ENCODE data around the gene DSCAML1.

Gene DSCAML1, protein sequence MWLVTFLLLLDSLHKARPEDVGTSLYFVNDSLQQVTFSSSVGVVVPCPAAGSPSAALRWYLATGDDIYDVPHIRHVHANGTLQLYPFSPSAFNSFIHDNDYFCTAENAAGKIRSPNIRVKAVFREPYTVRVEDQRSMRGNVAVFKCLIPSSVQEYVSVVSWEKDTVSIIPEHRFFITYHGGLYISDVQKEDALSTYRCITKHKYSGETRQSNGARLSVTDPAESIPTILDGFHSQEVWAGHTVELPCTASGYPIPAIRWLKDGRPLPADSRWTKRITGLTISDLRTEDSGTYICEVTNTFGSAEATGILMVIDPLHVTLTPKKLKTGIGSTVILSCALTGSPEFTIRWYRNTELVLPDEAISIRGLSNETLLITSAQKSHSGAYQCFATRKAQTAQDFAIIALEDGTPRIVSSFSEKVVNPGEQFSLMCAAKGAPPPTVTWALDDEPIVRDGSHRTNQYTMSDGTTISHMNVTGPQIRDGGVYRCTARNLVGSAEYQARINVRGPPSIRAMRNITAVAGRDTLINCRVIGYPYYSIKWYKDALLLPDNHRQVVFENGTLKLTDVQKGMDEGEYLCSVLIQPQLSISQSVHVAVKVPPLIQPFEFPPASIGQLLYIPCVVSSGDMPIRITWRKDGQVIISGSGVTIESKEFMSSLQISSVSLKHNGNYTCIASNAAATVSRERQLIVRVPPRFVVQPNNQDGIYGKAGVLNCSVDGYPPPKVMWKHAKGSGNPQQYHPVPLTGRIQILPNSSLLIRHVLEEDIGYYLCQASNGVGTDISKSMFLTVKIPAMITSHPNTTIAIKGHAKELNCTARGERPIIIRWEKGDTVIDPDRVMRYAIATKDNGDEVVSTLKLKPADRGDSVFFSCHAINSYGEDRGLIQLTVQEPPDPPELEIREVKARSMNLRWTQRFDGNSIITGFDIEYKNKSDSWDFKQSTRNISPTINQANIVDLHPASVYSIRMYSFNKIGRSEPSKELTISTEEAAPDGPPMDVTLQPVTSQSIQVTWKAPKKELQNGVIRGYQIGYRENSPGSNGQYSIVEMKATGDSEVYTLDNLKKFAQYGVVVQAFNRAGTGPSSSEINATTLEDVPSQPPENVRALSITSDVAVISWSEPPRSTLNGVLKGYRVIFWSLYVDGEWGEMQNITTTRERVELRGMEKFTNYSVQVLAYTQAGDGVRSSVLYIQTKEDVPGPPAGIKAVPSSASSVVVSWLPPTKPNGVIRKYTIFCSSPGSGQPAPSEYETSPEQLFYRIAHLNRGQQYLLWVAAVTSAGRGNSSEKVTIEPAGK (N-terminal part only)

DNA sequence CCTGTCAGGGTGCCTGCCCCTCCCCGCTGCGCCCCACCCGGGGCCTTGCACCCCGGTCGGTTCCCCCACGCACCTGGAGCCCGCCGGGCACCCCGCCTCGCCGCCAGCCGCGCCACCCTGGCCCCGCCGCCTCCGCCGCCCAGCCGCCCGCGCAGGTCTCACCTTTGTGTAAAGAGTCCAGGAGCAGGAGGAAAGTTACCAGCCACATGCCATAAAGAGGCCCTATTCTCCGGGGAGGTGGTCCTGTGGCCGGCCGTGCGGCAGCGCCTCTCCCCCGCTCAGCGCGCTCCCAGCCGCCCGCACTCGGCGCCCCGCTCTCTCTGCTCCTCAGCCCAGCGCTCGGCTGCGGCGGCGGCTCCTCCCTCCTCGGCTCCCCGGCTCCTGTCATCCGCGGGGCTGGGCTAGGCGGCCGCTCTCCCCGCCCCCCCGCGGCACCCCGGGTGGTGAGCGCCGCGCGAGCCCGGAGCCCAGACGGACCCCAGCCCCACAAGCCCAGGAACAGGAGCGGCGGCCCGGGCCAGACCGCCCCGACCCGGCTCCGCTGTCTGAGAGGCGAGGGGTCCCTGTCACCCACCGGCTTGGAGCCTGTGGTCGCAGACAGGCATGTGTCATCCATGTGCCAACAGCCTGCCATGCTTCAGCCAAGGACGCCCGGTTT, at the start of gene DSCAML1:
Gene DSCAML1 (minus strand): TSS at position 345 of the 658 bp plus-strand sequence. CDS start 137 bp downstream, at position 208.
- no peak for DNase-seq

DNA sequence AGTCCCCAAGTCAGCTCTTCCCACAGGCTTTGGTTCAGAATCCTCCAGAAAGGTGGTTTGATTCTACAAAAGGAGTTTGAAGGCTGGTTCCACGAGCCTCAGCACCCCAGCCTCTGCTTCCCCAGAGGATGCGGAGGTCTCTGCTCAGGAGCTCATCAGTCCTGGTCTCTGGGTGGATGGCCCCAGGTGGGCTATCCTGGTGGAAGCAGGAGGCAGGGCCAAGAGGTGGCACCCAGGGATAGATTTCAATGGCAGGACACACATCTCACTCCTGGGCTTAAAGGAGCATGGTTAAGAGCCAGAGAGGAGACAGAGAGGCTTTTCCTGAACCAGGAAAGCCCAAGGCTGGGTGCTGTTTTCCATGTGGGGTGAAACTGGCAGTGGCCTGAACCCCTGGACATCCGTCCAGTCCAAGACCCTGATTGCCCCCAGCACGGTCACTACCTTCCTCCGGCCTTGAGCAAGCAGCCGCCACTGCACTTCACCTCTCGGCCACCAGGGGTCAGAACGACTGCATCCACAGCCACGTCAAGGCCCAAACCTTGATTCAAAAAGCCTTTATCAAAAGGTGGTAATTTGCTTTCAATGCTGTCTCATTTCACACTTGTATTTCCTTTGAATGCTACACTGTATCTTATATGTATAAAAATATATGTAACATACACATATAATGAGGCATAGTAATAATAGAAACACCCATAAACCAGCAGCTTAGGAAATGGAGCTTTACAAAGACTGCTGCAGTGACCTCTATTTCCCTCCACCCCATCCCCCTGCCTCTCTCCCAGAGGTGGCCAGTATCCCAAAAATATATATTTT, 46.9 kb upstream of the DSCAML1 start:
- DNase-seq, result no peak

DNA sequence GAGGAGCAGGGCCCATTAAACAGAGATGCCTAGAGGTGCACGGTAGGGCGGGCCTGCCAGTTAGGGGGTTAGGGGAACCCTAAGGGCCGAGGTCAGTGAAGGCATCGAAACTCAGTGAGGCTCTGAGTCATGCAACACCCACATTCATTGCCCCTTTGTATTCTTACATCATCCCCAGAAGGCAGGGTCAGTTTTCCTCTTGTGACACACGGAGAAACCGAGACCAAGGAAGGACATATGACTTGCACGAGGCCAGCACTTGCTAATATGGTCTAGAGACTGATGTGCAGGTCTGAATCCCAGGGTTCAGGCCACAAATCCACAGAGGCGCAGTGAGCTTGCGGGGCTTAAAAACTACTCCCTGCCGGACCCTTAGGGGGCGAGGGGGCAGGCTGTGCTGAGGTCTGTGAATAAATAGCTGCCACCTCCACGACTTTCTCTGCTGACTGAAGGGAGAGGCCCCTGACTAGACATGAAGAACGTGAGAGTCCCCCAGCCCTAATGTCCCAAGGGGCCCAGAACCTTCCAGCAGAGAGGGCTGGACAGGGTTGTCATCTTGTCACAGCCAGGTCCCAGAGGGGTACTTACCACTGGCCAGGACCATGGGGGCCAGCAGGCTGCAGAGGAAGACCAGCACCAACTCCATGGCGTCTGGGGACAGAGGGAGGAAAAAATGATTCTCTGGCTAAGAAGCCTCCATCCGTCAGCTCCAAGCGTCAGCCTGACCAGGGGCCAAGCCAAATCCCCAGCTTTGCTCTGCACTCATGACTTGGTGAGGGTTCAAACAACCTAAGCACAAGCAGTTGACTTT, 45.3 kb upstream of the DSCAML1 start:
- DNase-seq, result no peak

DNA sequence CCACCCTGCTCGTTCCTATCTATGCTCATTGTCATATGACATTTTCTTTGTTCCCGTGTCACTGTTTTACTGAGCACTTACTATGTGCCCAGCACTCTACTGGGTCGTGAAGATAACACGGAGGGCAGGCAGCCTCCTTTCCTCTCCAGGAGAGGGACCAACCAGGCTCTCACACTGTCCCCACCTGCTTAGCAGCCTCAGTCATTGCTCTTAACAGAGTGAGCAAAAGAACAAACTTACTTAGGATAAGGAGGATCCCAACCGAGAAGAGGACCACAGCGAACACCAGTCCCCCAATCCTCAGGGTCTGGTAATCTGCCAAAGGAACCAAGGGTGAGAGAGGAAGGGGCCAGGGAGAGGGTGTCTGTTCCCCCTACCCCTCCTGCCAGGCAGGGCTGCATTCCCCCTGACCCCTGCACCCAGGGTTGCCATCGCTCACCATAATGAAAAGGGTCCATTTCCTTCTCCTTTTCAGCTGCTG, 44.6 kb upstream of the DSCAML1 start:
- no peak for DNase-seq

DNA sequence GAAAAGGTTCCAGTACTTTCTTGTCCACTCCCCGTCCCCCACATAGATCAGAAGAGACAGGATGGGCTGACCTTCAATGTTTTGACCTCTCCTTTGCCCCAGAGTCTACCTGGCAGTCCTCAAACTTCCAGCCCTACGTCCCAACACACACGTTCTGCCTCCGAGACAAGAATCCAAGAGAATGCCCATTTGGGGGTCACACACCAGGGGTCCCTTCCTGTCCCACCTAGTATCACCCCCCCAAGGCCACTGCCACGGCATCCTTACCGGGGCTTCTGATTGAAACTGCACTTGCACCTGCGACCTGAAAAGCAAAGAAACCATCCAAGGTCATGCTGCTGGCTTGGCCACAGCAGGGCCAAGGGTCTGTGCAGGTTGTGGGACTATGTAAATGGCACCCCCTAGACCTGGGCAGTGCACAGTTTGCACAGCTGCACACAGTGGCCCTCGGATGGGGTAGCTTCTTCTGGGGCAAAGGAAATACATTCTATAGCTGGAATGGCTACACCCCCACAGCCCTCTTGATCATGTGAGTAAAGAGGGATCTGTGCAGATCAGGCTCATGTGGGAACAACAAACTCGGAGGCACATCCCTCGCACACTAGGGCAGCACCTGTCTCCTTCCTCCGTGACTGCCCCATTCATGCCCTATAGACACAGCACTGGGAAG, 44.0 kb upstream of the DSCAML1 start:
- no peak for DNase-seq

DNA sequence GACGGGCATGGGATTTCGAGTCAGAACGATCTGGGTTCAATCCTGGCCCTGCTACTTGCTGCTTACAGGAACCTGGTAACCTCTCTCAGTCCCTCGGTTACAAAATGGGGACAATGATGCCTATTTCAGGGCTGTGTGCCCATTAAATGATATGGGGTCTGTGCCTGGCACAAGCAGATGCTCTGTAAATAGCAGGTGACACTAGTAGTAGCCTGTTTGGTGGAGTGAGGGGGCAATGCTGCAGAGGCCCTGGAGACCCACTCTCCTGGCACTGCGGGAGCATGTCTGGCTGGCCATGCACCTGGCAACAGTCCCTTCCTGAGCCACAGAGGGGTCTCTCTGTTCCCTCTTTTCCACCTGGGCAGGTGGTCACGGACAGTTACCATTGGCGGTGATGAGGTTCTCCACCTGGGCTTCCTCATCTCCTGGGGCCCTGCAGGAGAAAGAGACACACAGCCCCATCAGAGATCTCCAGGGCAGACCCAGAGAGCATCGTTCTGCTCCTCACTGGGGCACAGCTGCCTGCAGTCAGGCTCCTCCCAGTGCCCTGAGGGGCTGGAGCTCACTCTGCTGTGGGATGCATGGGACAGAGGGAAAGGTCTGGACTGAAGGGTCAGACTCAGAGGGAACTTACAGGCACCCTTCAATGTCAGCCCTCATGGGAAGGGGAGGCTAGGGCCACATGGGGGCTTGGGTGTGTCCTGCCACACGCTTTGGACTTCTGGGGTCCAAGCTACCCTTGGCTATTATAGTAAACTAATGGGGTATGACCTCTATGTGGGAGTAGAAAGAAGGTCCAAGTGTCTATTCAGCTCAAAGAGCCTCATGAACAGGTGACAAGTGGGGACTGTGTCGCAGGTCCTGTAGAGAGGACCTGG, 43.2 kb upstream of the DSCAML1 start:
- no peak for DNase-seq

DNA sequence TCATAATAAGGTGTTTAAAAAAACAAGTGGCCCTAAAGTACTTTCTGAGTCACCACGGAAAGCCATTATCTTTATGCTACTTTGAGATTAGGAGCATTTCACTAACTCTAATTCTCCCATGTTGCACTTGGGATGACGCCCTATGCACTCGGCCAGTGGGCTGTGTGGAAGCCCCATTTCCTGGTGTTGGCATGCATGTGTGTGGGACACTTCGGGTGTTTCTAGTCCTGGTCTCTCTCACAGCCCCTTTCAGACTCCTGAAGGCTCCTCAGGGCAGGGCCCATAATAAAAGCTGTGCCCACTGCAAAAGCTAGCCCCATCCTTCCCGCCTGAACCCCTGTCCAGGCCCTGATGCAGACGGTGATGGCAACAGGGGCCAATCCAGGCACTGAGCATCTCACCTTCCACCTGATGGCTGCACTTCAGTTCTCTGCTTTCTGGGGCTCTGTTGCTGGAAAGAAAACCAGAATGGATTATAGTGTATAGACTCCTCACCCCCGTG, 42.4 kb upstream of the DSCAML1 start:
- DNase-seq, result no peak

DNA sequence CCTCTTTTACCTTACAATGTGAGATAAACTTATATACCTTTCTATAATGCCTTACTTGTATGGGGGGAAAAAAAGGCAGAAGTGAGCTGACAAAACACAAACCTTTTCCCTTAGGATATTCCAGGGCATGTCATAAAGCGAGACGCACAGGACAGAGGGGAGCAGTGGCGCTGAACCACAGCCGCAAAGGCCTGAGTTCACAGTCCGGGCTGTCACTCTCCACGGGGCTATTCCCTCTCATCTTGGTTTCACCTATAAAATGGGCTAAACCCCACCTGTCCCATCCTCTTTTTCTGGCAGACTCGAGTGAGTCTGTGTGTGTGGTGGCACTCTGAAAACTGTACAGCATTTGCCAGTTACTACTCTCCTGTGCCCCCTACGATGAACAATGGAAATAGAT, 41.9 kb upstream of the DSCAML1 start:
- DNase-seq, result no peak

DNA sequence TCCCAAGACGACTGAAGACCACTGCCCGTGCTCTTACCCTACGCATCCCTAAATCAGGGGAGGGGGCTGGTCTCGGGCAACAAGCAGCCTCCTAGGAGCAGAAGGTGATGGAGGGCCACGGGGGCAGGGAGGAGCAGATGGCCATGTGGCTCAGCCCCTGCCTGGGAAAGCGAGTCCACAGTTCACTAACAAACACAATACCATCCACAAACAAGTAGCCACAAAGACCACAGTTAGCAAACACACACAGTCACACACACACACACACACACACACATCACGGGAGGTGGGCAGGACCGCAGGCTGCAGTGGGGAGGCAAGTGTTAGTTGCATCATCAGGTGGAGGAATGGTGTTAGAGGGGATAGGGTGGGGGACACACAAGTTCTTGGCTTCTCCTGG, 40.8 kb upstream of the DSCAML1 start:
- DNase-seq, result no peak

DNA sequence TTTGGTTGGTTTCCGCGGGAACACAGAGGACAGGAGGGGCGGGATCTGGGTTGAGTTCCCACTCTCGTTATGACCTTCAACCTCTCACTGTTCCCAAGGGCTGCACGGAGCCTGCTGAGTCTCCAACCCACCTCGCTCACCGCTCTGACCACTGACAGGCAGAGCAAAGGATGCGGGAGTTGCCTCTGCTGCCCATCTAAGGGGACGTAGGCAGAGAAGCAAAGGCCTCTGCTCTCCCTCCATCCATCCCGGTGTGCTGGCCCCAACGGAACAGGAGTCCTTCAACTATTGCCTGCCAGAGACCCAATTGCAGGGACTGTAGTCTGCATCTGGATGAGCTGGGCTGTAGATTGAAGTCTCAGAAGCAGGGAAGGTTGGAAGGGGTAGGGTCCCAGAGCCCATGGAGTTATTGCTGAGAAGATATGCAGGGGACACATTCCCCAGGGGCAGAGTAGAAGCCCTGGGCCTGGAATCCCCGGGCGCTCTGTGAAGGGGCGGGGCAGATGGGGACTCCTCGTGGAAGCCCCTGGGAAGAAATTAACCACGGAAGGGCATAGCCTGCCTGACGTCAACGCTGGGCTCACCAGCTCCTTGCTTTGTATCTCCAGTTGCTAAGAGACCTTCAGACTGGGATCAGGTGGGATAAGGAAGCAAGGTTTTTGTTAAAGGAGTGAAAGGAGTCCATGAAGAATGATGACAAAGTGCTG, 40.2 kb upstream of the DSCAML1 start:
- no peak for DNase-seq

DNA sequence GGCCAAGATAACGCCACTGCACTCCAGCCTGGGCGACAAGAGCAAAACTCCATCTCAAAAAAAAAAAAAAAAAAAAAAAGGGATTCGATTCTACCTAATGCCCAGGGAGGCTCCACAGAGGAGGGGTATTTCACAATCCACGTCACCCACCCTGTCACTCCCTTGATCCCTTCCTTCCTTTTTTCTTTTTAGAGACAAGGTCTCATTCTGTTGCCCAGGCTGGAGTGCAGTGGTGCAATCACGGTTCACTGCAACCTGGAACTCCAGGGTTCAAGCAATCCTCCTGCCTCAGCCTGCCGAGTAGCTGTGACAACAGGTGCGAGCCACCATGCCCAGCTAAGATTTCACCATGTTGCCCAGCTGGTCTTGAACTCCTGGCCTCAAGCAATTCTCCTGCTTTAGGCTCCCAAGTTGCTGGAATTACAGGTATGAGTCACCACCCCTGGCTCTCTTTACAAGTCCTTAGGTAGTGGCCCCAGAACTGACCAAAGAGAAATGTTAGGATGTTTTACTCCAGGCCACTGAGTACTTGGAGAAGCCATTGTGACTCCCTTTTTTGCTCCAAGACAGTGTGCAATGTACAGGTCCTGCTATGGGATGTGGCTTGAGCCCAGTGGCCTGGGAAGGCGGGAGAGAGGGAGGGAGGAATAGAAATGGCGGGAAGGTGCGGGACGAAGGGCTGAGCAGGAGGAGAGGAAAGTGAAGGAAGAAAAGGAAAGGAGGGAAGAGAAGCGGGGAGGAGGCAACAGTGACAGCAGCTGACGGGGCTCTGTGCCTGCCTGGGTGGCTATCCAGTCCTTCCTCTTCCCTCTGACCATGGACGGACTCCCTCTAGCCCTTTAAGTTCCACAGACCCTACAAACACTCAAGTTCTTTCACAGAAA, 39.3 kb upstream of the DSCAML1 start:
- DNase-seq, result no peak

DNA sequence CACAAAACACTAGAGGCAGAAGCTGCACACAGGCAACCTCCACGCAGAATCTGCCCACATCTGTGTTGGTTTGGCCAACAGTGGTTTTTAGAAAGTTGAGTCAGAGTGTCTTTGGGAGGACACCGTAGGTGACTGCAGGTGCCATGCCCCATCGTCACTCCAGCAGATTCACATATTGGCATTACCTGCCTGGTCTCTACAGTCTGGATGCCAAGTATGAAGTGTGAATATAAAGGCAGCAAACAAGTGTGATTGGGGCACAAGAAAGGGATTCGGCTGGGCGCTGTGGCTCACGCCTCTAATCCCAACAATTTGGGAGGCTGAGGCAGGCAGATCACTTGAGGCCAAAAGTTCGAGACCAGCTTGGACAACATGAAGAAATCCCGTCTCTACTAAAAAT, 38.6 kb upstream of the DSCAML1 start:
- DNase-seq, result no peak

DNA sequence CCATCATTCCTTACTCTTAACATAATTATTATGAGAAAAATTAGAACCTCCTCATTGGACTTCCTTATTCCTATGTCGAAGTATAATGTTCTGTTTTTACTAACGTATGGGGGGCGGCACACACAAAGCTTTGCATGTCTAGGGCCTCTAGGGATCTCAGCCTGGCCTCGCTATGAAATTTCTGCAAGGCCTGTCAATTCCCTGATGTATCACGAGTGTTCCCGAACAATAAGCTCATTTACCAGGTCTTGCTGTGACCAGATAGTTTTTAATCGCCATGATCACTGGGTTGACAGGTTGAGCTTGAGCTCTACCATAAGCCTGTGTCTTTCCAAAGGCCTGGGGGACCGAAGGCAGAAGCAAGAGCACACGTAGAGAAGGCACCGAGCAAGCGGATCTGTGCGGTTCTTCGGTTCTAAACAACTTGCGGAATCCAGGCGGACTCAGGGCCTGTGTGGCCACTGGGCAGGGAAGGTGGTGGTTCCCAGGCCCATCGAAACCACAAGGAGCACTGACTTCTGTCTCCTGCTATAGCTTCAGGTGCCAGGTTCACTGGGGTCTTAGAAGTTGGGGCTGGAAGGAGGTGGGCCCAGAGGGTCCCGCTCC, 37.9 kb upstream of the DSCAML1 start:
- DNase-seq, result no peak

DNA sequence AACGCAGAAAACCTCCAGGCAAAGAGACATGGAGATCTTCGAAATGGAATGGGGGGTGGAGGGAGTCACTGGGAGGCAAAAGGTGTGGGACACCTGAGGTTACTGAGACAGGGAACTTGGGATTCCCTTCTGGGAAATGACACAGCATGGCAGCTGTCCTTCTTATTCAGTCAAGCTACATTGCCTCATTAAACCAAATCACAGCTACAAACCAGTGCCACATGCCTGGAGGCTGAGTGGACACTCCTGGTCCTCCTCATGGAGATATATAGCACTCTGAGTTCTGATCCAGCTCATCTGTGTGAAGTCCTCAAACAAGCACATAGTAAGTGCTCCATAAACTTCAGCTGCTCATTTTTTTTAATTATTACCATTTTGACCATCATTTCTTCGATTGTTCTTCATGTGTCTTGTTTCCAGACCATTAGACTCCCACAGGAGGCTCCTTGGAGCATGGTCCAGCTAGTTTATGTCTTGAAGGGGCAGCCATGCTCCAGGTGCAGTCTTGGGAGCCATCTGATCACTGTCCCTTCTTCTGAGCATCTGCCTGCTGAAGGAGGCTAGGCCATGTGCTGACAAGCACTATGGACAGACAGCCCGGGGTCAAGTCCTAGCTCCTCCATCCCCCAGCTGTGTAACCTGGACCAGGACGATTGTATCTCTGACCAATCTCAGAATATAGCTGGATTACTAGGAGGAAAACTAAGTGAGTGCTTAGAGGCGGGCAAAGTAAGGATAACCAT, 37.2 kb upstream of the DSCAML1 start:
- DNase-seq, result no peak

DNA sequence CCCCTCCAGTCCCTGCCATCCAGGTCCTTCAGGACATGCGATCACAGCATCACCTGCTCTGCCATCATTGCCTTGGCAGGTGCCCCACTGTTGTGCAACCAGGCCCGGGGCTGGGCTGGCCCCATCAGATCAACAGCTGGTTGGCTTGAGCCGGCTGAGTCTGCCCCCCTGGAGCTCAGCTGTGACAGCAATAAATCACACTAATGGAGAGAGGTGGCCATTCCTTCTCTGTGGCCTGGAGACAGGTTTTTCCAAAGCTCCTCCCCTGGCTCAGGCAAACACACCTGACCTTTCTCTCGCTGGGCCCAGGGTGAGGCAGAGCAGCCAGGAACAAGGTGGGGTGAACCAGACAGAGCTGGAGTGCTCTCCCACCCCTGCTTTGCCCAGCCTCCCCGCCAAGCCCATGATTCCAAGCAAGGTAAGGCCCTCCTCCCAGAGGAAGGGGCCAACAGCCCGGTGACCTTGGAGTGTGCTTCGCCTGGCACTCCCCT, 36.4 kb upstream of the DSCAML1 start:
- DNase-seq, result no peak

DNA sequence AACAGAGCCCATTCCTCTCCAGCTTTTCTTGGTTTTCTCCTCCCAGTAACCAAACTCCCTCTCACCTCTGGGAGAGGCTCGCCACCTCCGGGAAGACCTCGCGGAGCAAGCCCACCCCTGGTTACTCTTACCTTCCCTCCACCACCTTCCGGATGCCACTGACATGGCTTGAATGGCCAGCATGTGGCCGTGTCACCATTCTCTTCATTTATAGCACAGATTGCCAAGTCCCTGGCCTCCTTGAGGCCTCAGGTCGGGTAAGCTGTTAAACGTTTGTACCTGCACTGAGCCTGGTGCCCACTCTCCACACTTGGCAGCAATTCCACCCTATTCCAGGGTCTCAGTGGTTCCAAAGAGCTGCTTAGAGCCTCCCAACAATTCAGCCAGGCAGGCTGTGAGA, 35.5 kb upstream of the DSCAML1 start:
- DNase-seq, result no peak
